H1 (cell line): ENCODE measurements around the gene PRKCSH. TPM values are rescaled to one million over a fixed set of nuclear protein-coding genes. Genes with fewer than 3 reads are reported as not detected.

Experiments used
- CTCF ChIA-PET: fragments of 300-600 bp; sonication (Branson Sonifier 250); formaldehyde crosslinking; loops from one replicate; lab custom pipeline; 2021; ENCODE audit not compliant: partially characterized antibody; lab: Charles Lee
- POLR2A ChIA-PET: fragments of 300-600 bp; sonication (Branson Sonifier 250); formaldehyde crosslinking; loops from one replicate; lab custom pipeline; 2021; ENCODE audit warnings: inconsistent platforms; ENCODE audit not compliant: partially characterized antibody; lab: Charles Lee
- DNase-seq, 2 experiments: peaks; one replicate each; pipeline versions ENCODE4 v3.0.0 to v3.0.0-alpha.2; 2010 to 2022; ENCODE audit warnings: low spot score in 2 of 2, low read depth in 1 of 2, mixed read lengths in 1 of 2
- FAIRE-seq: peaks from 2 replicates; lab custom pipeline; 2011; peaks lifted over from hg19 to GRCh38; lab: Jason Lieb, UNC
- H2AFZ ChIP-seq: 2 replicates; pipeline ENCODE4 v1.8.1; 2012; ENCODE audit warnings: low read length, inconsistent platforms
- H2AK5ac ChIP-seq: 2 replicates; pipeline ENCODE4 v1.6.1; 2013; ENCODE audit warnings: low read depth, low read length
- H2BK120ac ChIP-seq: replicated peaks from 2 replicates; pipeline ENCODE3; 2013; ENCODE audit warnings: low read depth, low read length, inconsistent platforms
- H2BK12ac ChIP-seq: 2 replicates; pipeline ENCODE4 v1.6.1; 2013; ENCODE audit warnings: low read depth, low read length
- H2BK15ac ChIP-seq: 2 replicates; pipeline ENCODE4 v1.6.1; 2013; ENCODE audit warnings: low read length
- H2BK20ac ChIP-seq: 2 replicates; pipeline ENCODE4 v1.6.1; 2013; ENCODE audit warnings: low read length
- H2BK5ac ChIP-seq: 2 replicates; pipeline ENCODE4 v1.6.1; 2013; ENCODE audit warnings: low read depth, low read length
- H3K14ac ChIP-seq: 2 replicates; pipeline ENCODE4 v1.6.1; 2013; ENCODE audit warnings: inconsistent platforms; ENCODE audit not compliant: insufficient read length
- H3K18ac ChIP-seq: 2 replicates; pipeline ENCODE4 v1.6.1; 2013; ENCODE audit warnings: low read length; ENCODE audit errors: extremely low read depth
- H3K23ac ChIP-seq: 2 replicates; pipeline ENCODE4 v1.6.1; 2013; ENCODE audit warnings: inconsistent platforms; ENCODE audit not compliant: insufficient read length
- H3K23me2 ChIP-seq: 2 replicates; pipeline ENCODE4 v1.6.1; 2013; ENCODE audit warnings: low read depth, low read length
- H3K27ac ChIP-seq: 2 replicates; pipeline ENCODE4 v1.6.1; 2011; ENCODE audit warnings: low read depth, low read length, inconsistent platforms
- H3K27me3 ChIP-seq, 4 experiments: replicated peaks in 1 of 4; 1 replicate in 1 of 4; 2 replicates in 3 of 4; pipeline versions ENCODE4 v1.6.1 to v1.8.1; 2011 to 2013; ENCODE audit warnings: low read length in 3 of 4, mild to moderate bottlenecking in 3 of 4, inconsistent platforms in 2 of 4, mixed read lengths in 2 of 4, moderate library complexity in 1 of 4; ENCODE audit not compliant: control insufficient read depth in 3 of 4, insufficient read depth in 3 of 4; ENCODE audit errors: extremely low read depth in 1 of 4
- H3K36me3 ChIP-seq, 4 experiments: 2 replicates each; pipeline versions ENCODE4 v1.6.1 to v1.8.1; 2011 to 2013; ENCODE audit warnings: mild to moderate bottlenecking in 4 of 4, low read length in 3 of 4, moderate library complexity in 2 of 4, control low read depth in 1 of 4, inconsistent platforms in 1 of 4; ENCODE audit not compliant: insufficient read depth in 4 of 4, control insufficient read depth in 2 of 4
- H3K4ac ChIP-seq: replicated peaks from 2 replicates; pipeline ENCODE3; 2013; ENCODE audit warnings: low read length, low read depth, mixed read lengths, inconsistent platforms; ENCODE audit not compliant: insufficient read length
- H3K4me1 ChIP-seq, 4 experiments: replicated peaks in 1 of 4; 1 replicate in 1 of 4; 2 replicates in 3 of 4; pipeline versions ENCODE4 v1.6.1 to v1.8.1; 2011 to 2013; ENCODE audit warnings: low read length in 3 of 4, inconsistent platforms in 2 of 4, mixed read lengths in 1 of 4; ENCODE audit not compliant: insufficient read depth in 4 of 4, control insufficient read depth in 3 of 4
- H3K4me2 ChIP-seq, 2 experiments: 2 replicates each; pipeline versions ENCODE4 v1.6.1 to v1.8.1; 2011 to 2013; ENCODE audit warnings: low read depth in 2 of 2, low read length in 2 of 2, control low read depth in 1 of 2, inconsistent platforms in 1 of 2, mild to moderate bottlenecking in 1 of 2; ENCODE audit not compliant: insufficient read depth in 1 of 2
- H3K4me3 ChIP-seq, 4 experiments: fragments of 200-600, 300-600 bp in 1 of 4; sonication (generic), shearing (Covaris generic), sonication (Bioruptor Twin) in 1 of 4; 2 replicates each; pipeline versions ENCODE4 v1.5.1 to v1.8.1; 2011 to 2016; ENCODE audit warnings: low read length in 4 of 4, low read depth in 3 of 4, control low read depth in 2 of 4, inconsistent platforms in 2 of 4, mild to moderate bottlenecking in 2 of 4, mixed read lengths in 1 of 4, moderate library complexity in 1 of 4; ENCODE audit not compliant: insufficient read depth in 2 of 4; ENCODE audit errors: extremely low read depth in 1 of 4
- H3K56ac ChIP-seq: replicated peaks from 2 replicates; pipeline ENCODE3; 2013; ENCODE audit warnings: low read depth, mild to moderate bottlenecking, mixed read lengths, low read length, inconsistent platforms; ENCODE audit not compliant: insufficient read length
- H3K79me1 ChIP-seq: 2 replicates; pipeline ENCODE4 v1.6.1; 2013; ENCODE audit warnings: low read depth, low read length, control low read depth
- H3K79me2 ChIP-seq, 2 experiments: 2 replicates each; pipeline versions ENCODE4 v1.6.1 to v1.8.1; 2012 to 2013; ENCODE audit warnings: low read length in 2 of 2, mild to moderate bottlenecking in 2 of 2, inconsistent platforms in 1 of 2; ENCODE audit not compliant: insufficient read depth in 2 of 2, control insufficient read depth in 1 of 2
- H3K9ac ChIP-seq, 4 experiments: replicated peaks in 1 of 4; 1 replicate in 1 of 4; 2 replicates in 3 of 4; pipeline versions ENCODE4 v1.6.1 to v1.8.1; 2011 to 2013; ENCODE audit warnings: low read depth in 3 of 4, low read length in 3 of 4, control low read depth in 2 of 4, mild to moderate bottlenecking in 2 of 4, moderate library complexity in 2 of 4, inconsistent platforms in 1 of 4; ENCODE audit errors: extremely low read depth in 1 of 4
- H3K9me3 ChIP-seq, 2 experiments: 2 replicates each; pipeline versions ENCODE4 v1.6.1 to v1.8.1; 2012 to 2013; ENCODE audit warnings: mild to moderate bottlenecking in 2 of 2, moderate library complexity in 2 of 2, control low read depth in 1 of 2, inconsistent platforms in 1 of 2, low read depth in 1 of 2, low read length in 1 of 2, mixed read lengths in 1 of 2; ENCODE audit not compliant: insufficient read depth in 2 of 2
- H4K20me1 ChIP-seq, 2 experiments: replicated peaks in 1 of 2; 2 replicates each; pipeline versions ENCODE3 to v1.8.1; 2011 to 2013; ENCODE audit warnings: inconsistent platforms in 2 of 2, low read length in 2 of 2, mild to moderate bottlenecking in 1 of 2; ENCODE audit not compliant: insufficient read depth in 2 of 2, control insufficient read depth in 1 of 2
- H4K5ac ChIP-seq: 2 replicates; pipeline ENCODE4 v1.6.1; 2013; ENCODE audit warnings: low read length, low read depth, mixed read lengths, inconsistent platforms; ENCODE audit not compliant: insufficient read length
- H4K8ac ChIP-seq: 2 replicates; pipeline ENCODE4 v1.8.0; 2013; ENCODE audit warnings: mild to moderate bottlenecking, moderate library complexity, low read length, inconsistent platforms; ENCODE audit not compliant: insufficient read depth; ENCODE audit errors: extremely low read depth
- H4K91ac ChIP-seq: replicated peaks from 2 replicates; pipeline ENCODE3; 2013; ENCODE audit warnings: low read length, mixed read lengths, inconsistent platforms; ENCODE audit not compliant: insufficient read length
- JUN ChIP-seq: IDR thresholded peaks from 2 replicates; pipeline ENCODE4 v1.6.1; 2011; ENCODE audit warnings: low read depth, mild to moderate bottlenecking, improper control_type of control experiment, low read length
- RXRA ChIP-seq: IDR thresholded peaks from 2 replicates; pipeline ENCODE4 v1.6.1; 2011; ENCODE audit warnings: low read depth, mild to moderate bottlenecking, low read length, moderate library complexity; ENCODE audit not compliant: insufficient read depth
- TAF7 ChIP-seq: optimal IDR thresholded peaks from 2 replicates; pipeline ENCODE3; 2011; ENCODE audit warnings: low read depth, mild to moderate bottlenecking, inconsistent platforms, low read length, moderate library complexity, borderline replicate concordance
- TEAD4 ChIP-seq: IDR thresholded peaks from 2 replicates; pipeline ENCODE4 v1.6.1; 2012; ENCODE audit warnings: low read depth, low read length, inconsistent platforms, mixed read lengths
- WGBS, 2 experiments: shearing (Covaris generic) in 1 of 2; methylation state at CpG; one replicate each; pipeline versions ENCODE4 v1.1.6 to v1.1.7; 2013 to 2015; ENCODE audit warnings: low lambda C conversion rate in 2 of 2, mixed read lengths in 2 of 2, inconsistent platforms in 1 of 2, low coverage in 1 of 2, missing lambda C conversion rate in 1 of 2; ENCODE audit not compliant: insufficient replicate concordance in 2 of 2, insufficient coverage in 1 of 2, insufficient read length in 1 of 2; ENCODE audit errors: extremely low coverage in 1 of 2, missing lambda C conversion rate in 1 of 2; 5-methylcytosine and 5-hydroxymethylcytosine counted together
- polyA plus RNA-seq, 7 experiments: library from polyadenylated mRNA; depleted of rRNA in 3 of 7; stranded (reverse) in 5 of 7; unstranded in 2 of 7; fragments of >200 nt in 5 of 7; fragments of 200-250 nt in 2 of 7; gene quantifications; 1 replicate in 5 of 7; 2 replicates in 1 of 7; 4 replicates in 1 of 7; pipeline versions ENCODE4 v1.2.1 to v1.2.3, GENCODE V29; 2011 to 2013; ENCODE audit warnings: missing spikeins in 2 of 7, mixed read lengths in 2 of 7
- total RNA-seq: library from RNA; stranded (reverse); fragmentation: NEBNext Ultra II Directional; extraction: Animal tissue kit (Norgen Biotek cat#: 25700); gene quantifications from 2 replicates; pipeline ENCODE4 v1.2.1, GENCODE V29; 2021
- TF ChIP-seq, protein P1 (sequence below): IDR thresholded peaks from 2 replicates; pipeline ENCODE4 v1.6.1; 2011; ENCODE audit warnings: low read length, improper control_type of control experiment
- TF ChIP-seq, protein P2 (sequence below): IDR thresholded peaks from 2 replicates; pipeline ENCODE4 v1.6.1; 2012; ENCODE audit warnings: low read length, inconsistent platforms

PRKCSH gene
- total and polyA plus RNA-seq, 2 of the 8 experiments (the other 6 are each of a cell fraction or from before 2014, with no cell fraction given) = 97.2 to 337 TPM

DNA sequence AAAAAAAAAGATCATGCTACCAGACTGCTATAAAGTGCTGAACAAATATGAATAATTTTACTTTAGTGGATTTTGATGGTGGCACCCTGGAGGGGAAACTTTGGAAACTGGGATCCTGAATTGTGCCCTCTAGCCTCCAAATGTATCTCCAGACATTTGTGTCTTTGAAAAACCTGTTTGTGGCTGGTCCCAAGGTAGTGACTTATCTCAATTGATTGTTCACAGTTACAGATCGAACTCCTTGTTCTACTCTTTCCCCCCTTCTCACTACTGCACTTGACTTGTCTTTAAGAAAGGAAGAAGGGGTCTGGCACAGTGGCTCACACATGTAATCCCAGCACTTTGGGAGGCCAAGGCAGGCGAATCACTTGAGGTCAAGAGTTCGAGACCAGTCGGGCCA lies 26.8 kb upstream of the PRKCSH start:
- Histone ChIP-seq H2BK15ac (no peak overlapping the region), H3K4ac (no peak overlapping the region), H3K27ac (no peak overlapping the region), H2AK5ac (no peak overlapping the region), H3K9me3 (no peaks in the 10 kb centered on the region), H3K18ac (no peak overlapping the region), H4K20me1 (peaks cover 0 to 2% of the 10 kb centered on the region in 2 experiments), H2BK12ac (no peak overlapping the region), H3K79me2 (no peaks in the 10 kb centered on the region), H2BK20ac (no peak overlapping the region), H2BK5ac (no peak overlapping the region), H3K4me3 (no peak overlapping the region), H2AFZ (no peak overlapping the region), H3K36me3 (peaks cover 0 to 10% (median 1%) of the 10 kb centered on the region in 4 experiments; a peak in 5 of 8 replicates), H4K8ac (no peak overlapping the region), H4K91ac (no peak overlapping the region), H3K14ac (no peak overlapping the region), H3K4me2 (no peak overlapping the region), H3K27me3 (no peaks in the 10 kb centered on the region), H4K5ac (no peak overlapping the region), H3K9ac (no peak overlapping the region), H3K23ac (no peak overlapping the region), H3K79me1 (no peaks in the 10 kb centered on the region), H3K56ac (no peak overlapping the region), H3K23me2 (peaks cover 1% of the 10 kb centered on the region; the same call in 1 of the 2 replicates), H2BK120ac (no peak overlapping the region), H3K4me1 (peaks cover 0 to 6% (median under 1%) of the 10 kb centered on the region in 4 experiments; a peak in 4 of 7 replicates)
- DNase-seq (no peak), FAIRE-seq (no peak)
- TF ChIP-seq TAF7 (no peak), JUN (no peak), TEAD4 (no peak), RXRA (no peak)
- TF ChIP-seq, protein P1, sequence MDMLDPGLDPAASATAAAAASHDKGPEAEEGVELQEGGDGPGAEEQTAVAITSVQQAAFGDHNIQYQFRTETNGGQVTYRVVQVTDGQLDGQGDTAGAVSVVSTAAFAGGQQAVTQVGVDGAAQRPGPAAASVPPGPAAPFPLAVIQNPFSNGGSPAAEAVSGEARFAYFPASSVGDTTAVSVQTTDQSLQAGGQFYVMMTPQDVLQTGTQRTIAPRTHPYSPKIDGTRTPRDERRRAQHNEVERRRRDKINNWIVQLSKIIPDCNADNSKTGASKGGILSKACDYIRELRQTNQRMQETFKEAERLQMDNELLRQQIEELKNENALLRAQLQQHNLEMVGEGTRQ = no peak
- TF ChIP-seq, protein P2, sequence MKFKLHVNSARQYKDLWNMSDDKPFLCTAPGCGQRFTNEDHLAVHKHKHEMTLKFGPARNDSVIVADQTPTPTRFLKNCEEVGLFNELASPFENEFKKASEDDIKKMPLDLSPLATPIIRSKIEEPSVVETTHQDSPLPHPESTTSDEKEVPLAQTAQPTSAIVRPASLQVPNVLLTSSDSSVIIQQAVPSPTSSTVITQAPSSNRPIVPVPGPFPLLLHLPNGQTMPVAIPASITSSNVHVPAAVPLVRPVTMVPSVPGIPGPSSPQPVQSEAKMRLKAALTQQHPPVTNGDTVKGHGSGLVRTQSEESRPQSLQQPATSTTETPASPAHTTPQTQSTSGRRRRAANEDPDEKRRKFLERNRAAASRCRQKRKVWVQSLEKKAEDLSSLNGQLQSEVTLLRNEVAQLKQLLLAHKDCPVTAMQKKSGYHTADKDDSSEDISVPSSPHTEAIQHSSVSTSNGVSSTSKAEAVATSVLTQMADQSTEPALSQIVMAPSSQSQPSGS = no peak
- 90% methylated on average over 4 of the region's 4 CpGs; no CpG with 5 or more reads in 1 of the 2 experiments for WGBS, 2 experiments
- ChIA-PET POLR2A (interaction anchor here (1.0 to 3.9 kb wide), 3 partner anchors 9 to 27 kb away, joined by 3 to 22 read pairs (median 3); partner anchors contain the start of genes ODAD3, PRKCSH and RGL3), CTCF (interaction anchor here (0.6 to 4.4 kb wide), 4 partner anchors 24 to 682 kb away, joined by 3 to 69 read pairs (median 3); partner anchors contain the start of gene EPOR)
